Prostate gland (tissue), 2 donors: ENCODE data around the gene PLCH2. TPM values are rescaled to one million over a fixed set of nuclear protein-coding genes. Genes with fewer than 3 reads are reported as not detected.

Source experiments
- DNase-seq: peaks from one replicate; pipeline ENCODE4 v3.0.0-alpha.2; 2019; ENCODE audit warnings: low spot score
- H3K27ac ChIP-seq, 2 donors: fragments of 200-600 bp; sonication (generic); 2 replicates each; pipeline ENCODE4 v1.5.1; 2017 to 2019
- H3K27me3 ChIP-seq: fragments of 200-600 bp; sonication (generic); replicated peaks from 2 replicates; pipeline ENCODE4 v1.5.1; 2019; ENCODE audit not compliant: insufficient read depth
- H3K36me3 ChIP-seq, 2 donors: fragments of 200-600 bp; sonication (generic); 1 replicate in 1 of 2; 2 replicates in 1 of 2; pipeline versions ENCODE4 v1.5.1 to v1.8.1; 2017 to 2019
- H3K4me1 ChIP-seq: fragments of 200-600 bp; sonication (generic); replicated peaks from 2 replicates; pipeline ENCODE4 v1.5.1; 2019
- H3K4me3 ChIP-seq, 2 donors: fragments of 200-600 bp; sonication (generic); 2 replicates each; pipeline ENCODE4 v1.5.1; 2017 to 2019
- H3K9me3 ChIP-seq: fragments of 200-600 bp; sonication (generic); 2 replicates; pipeline ENCODE4 v1.5.1; 2017
- CTCF ChIP-seq, 4 experiments: fragments of 200-600 bp in 2 of 4; fragments of 450-650 bp in 2 of 4; sonication (generic) in 2 of 4; IDR thresholded peaks; 1 replicate in 3 of 4; 2 replicates in 1 of 4; pipeline ENCODE4 v1.5.1; 2016 to 2019; ENCODE audit warnings: antibody characterized with exemption in 4 of 4, mild to moderate bottlenecking in 2 of 4, moderate library complexity in 2 of 4
- POLR2A ChIP-seq: fragments of 450-650 bp; IDR thresholded peaks from one replicate; pipeline ENCODE4 v1.6.1; 2016; ENCODE audit warnings: antibody characterized with exemption, mild to moderate bottlenecking
- POLR2AphosphoS5 ChIP-seq: sonication (generic); formaldehyde crosslinking; IDR thresholded peaks from one replicate; pipeline ENCODE4 v1.6.1; 2017; ENCODE audit warnings: antibody characterized with exemption
- WGBS: methylation state at CpG from one replicate; pipeline ENCODE4 v1.1.5; 2018; 5-methylcytosine and 5-hydroxymethylcytosine counted together
- intact Hi-C: fragments of 100-400 bp; cut with DNase I; formaldehyde crosslinking; loops from one replicate; pipeline ENCODE4 v1.14.2; 2022
- total RNA-seq, 2 donors: library from RNA; depleted of rRNA; stranded (reverse); fragments of >200 nt; gene quantifications; one replicate each; pipeline ENCODE4 v1.1.0, GENCODE V29; 2016

Gene PLCH2
- total RNA-seq, 2 donors from 2014 or later, result 29.8 to 41.0 TPM

GRCh38 chr1:2516946-2517345 lies 40.9 kb downstream of the PLCH2 start:
- Histone ChIP-seq H3K4me1 (no peaks in the 10 kb centered on the region), H3K9me3 (no peaks in the 10 kb centered on the region), H3K4me3 (no peak overlapping the region), H3K36me3 (peaks cover 31 to 87% of the 10 kb centered on the region in 2 donors), H3K27me3 (no peaks in the 10 kb centered on the region), H3K27ac (no peak overlapping the region)
- no peak for TF ChIP-seq POLR2A
- TF ChIP-seq CTCF (IDR thresholded peaks at IDR 0.05), result no peak
- no peak for TF ChIP-seq POLR2AphosphoS5
- intact Hi-C loops, result no loop called here
- 95% methylated on average over 14 of the region's 14 CpGs for WGBS
- no peak for DNase-seq

DNA sequence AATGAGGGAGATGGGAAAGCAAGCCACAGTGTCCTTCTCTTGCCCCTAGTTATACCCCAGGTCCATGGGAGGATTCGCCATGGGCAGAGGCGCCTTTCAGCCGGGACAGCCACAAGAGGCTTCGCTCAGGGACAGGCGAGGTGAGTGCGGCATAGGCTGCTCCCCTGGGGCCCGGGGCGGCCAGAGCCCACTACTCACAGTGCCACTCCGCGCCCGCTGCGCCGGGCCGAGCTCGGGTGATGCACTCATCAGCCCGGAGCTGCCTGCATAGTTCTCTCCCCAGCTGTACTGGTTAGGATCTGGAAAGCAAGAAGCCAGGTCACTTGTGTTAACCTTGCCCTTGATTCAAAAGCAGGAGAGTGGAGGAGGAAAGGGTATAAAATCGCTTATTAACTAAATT lies 41.9 kb downstream of the PLCH2 start:
- no peaks in the 10 kb centered on the region for H3K27me3 ChIP-seq
- no peak for DNase-seq
- WGBS, result 92% methylated on average over 17 of the region's 17 CpGs
- no peak overlapping the region for H3K4me3 ChIP-seq
- intact Hi-C loops, result no loop called here
- TF ChIP-seq POLR2AphosphoS5 (no peak), CTCF (IDR thresholded peaks at IDR 0.05) (no peak), POLR2A (no peak)
- H3K4me1 ChIP-seq, result no peaks in the 10 kb centered on the region
- no peak overlapping the region for H3K27ac ChIP-seq
- no peaks in the 10 kb centered on the region for H3K9me3 ChIP-seq
- peaks cover 31 to 76% of the 10 kb centered on the region in 2 donors for H3K36me3 ChIP-seq

DNA sequence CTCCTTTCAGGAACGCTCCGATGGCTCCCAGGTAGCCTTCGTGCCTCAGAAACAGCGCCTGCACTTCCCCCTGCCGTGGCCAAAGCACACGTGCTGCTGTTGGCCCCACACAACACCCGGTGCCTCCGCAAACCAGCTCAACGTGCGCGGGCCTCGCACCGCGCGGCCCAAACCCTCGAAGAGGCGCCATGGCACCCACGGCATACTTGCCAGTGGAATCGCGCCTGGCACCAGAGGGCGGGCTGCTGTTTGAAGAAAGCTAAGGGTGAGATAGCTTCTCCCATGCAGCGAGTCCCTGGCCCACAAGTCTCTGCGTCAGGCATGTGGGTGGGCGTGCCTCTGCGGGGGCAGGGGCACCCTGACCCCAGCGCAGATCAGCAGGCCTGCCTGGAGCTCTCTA lies 42.4 kb downstream of the PLCH2 start:
- intact Hi-C loops, result no loop called here
- Histone ChIP-seq H3K27me3 (no peaks in the 10 kb centered on the region), H3K36me3 (peaks cover 31 to 71% of the 10 kb centered on the region in 2 donors), H3K4me3 (no peak overlapping the region), H3K27ac (no peak overlapping the region), H3K9me3 (no peaks in the 10 kb centered on the region), H3K4me1 (no peaks in the 10 kb centered on the region)
- no peak for DNase-seq
- TF ChIP-seq POLR2AphosphoS5 (no peak), CTCF (IDR thresholded peaks at IDR 0.05) (no peak), POLR2A (no peak)
- WGBS, result 94% methylated on average over 26 of the region's 26 CpGs

GRCh38 chr1:2519029-2519685 lies 43.1 kb downstream of the PLCH2 start:
- TF ChIP-seq POLR2AphosphoS5 (no peak), POLR2A (no peak), CTCF (IDR thresholded peaks at IDR 0.05) (no peak)
- H3K4me1 ChIP-seq, result no peaks in the 10 kb centered on the region
- no peak overlapping the region for H3K27ac ChIP-seq
- WGBS, result 83% methylated on average over 25 of the region's 25 CpGs
- no peaks in the 10 kb centered on the region for H3K9me3 ChIP-seq
- DNase-seq, result no peak
- H3K4me3 ChIP-seq, result no peak overlapping the region
- no peaks in the 10 kb centered on the region for H3K27me3 ChIP-seq
- peaks cover 26 to 65% of the 10 kb centered on the region in 2 donors for H3K36me3 ChIP-seq
- intact Hi-C loops, result no loop called here

- Histone ChIP-seq H3K27me3 (no peaks in the 10 kb centered on the region), H3K4me3 (no peak overlapping the region), H3K36me3 (peaks cover 25 to 63% of the 10 kb centered on the region in 2 donors), H3K4me1 (peaks cover 4% of the 10 kb centered on the region), H3K9me3 (no peaks in the 10 kb centered on the region), H3K27ac (no peak overlapping the region)
- 94% methylated on average over 29 of the region's 30 CpGs for WGBS
- DNase-seq, result no peak
- TF ChIP-seq POLR2AphosphoS5 (no peak), CTCF (IDR thresholded peaks at IDR 0.05) (no peak), POLR2A (no peak)
- intact Hi-C loops, result loop anchor here (10.0 kb wide), 1 partner anchor 325 kb away; the partner anchor contains the start of gene FAAP20
These were observed 43.6 kb downstream of the PLCH2 start for GRCh38 chr1:2519729-2520128.
